T-cell (primary cell): ENCODE results near the gene SLC9A9. TPM values are rescaled to one million over a fixed set of nuclear protein-coding genes. Genes with fewer than 3 reads are reported as not detected.
"Not testable (repeated sequence)": the region's sequence is repeated elsewhere in the genome, so short reads cannot be mapped to it uniquely, and the experiment has no call there.

Experiments
- ATAC-seq, 4 experiments: fragments of 200-7000 bp in 3 of 4; fragments of 150-1000 bp in 1 of 4; cut with Tn5 transposase; replicated peaks in 1 of 4; 1 replicate in 3 of 4; 2 replicates in 1 of 4; pipeline ENCODE4 v1.10.0; 2021; ENCODE audit warnings: moderate library complexity in 3 of 4, mild to moderate bottlenecking in 2 of 4, moderate number of reproducible peaks in 1 of 4
- CTCF ChIA-PET, 2 donors: fragments of 300-600 bp; sonication (Branson Sonifier 250); formaldehyde crosslinking; loops; one replicate each; lab custom pipeline; 2022; ENCODE audit warnings: antibody characterized with exemption in 2 of 2; lab: Charles Lee
- POLR2A ChIA-PET, 2 donors: fragments of 300-600 bp; sonication (Branson Sonifier 250); formaldehyde crosslinking; loops; one replicate each; lab custom pipeline; 2022; ENCODE audit warnings: antibody characterized with exemption in 2 of 2; lab: Charles Lee
- DNase-seq, 35 experiments: peaks; one replicate each; pipeline versions ENCODE4 v3.0.0 to v3.0.0-alpha.2; 2013 to 2023
- H3K27ac ChIP-seq: one replicate; pipeline ENCODE4 v1.5.1; 2013; ENCODE audit warnings: low read length
- H3K27me3 ChIP-seq, 2 experiments: replicated peaks in 1 of 2; 1 replicate in 1 of 2; 2 replicates in 1 of 2; pipeline versions ENCODE4 v1.6.1 to v1.7.0; 2013; ENCODE audit warnings: low read length in 1 of 2, mixed read lengths in 1 of 2; ENCODE audit not compliant: control insufficient read depth in 2 of 2, insufficient read depth in 2 of 2; ENCODE audit errors: extremely low read depth in 1 of 2
- H3K36me3 ChIP-seq, 2 donors: 1 replicate in 1 of 2; 2 replicates in 1 of 2; pipeline versions ENCODE4 v1.6.1 to v1.7.0; 2013; ENCODE audit warnings: low read length in 1 of 2; ENCODE audit not compliant: control insufficient read depth in 2 of 2, insufficient read depth in 1 of 2; ENCODE audit errors: extremely low read depth in 1 of 2
- H3K4me1 ChIP-seq, 2 experiments: 1 replicate in 1 of 2; 2 replicates in 1 of 2; pipeline versions ENCODE4 v1.6.1 to v1.7.0; 2013; ENCODE audit warnings: low read length in 2 of 2, mixed read lengths in 1 of 2; ENCODE audit not compliant: insufficient read depth in 2 of 2, control insufficient read depth in 1 of 2; ENCODE audit errors: extremely low read depth in 1 of 2
- H3K4me3 ChIP-seq, 2 donors: 1 replicate in 1 of 2; 2 replicates in 1 of 2; pipeline versions ENCODE4 v1.5.1 to v1.7.0; 2013; ENCODE audit warnings: mild to moderate bottlenecking in 2 of 2, low read length in 1 of 2, moderate library complexity in 1 of 2; ENCODE audit not compliant: control insufficient read depth in 1 of 2; ENCODE audit errors: extremely low read depth in 1 of 2
- H3K9me3 ChIP-seq: 2 replicates; pipeline ENCODE4 v1.7.0; 2013
- H3K27ac Mint-ChIP-seq, 2 donors: one replicate each; pipeline ENCODE4 v1.8.0; 2020 to 2021; ENCODE audit warnings: mild to moderate bottlenecking in 2 of 2, mixed read lengths in 2 of 2
- H3K27me3 Mint-ChIP-seq, 2 donors: one replicate each; pipeline ENCODE4 v1.8.0; 2021 to 2022; ENCODE audit warnings: mixed read lengths in 2 of 2
- H3K36me3 Mint-ChIP-seq: one replicate; pipeline ENCODE4 v1.8.0; 2021; ENCODE audit warnings: mixed read lengths
- H3K4me1 Mint-ChIP-seq, 3 donors: one replicate each; pipeline ENCODE4 v1.8.0; 2020 to 2022; ENCODE audit warnings: mixed read lengths in 3 of 3, mild to moderate bottlenecking in 1 of 3
- H3K4me3 Mint-ChIP-seq, 3 donors: one replicate each; pipeline ENCODE4 v1.8.0; 2020 to 2022; ENCODE audit warnings: mild to moderate bottlenecking in 3 of 3, mixed read lengths in 3 of 3, moderate library complexity in 3 of 3
- H3K9me3 Mint-ChIP-seq, 3 donors: one replicate each; pipeline ENCODE4 v1.8.0; 2020 to 2022; ENCODE audit warnings: mixed read lengths in 3 of 3
- WGBS: methylation state at CpG from one replicate; pipeline ENCODE4 v1.1.5; 2013; ENCODE audit warnings: missing lambda C conversion rate; ENCODE audit not compliant: insufficient coverage; 5-methylcytosine and 5-hydroxymethylcytosine counted together
- total RNA-seq, 35 experiments: library from RNA in 6 of 35; stranded (reverse) in 6 of 35; fragments of 120-200 nt in 1 of 35; gene quantifications; one replicate each; pipeline versions ENCODE4 v1.2.1 to v1.2.4 and lab custom pipeline; 2013 to 2026

The SLC9A9 gene
- total RNA-seq, 5 donors from 2014 or later (not counting 1 experiment from before 2014, with no cell fraction given): 11.2 to 36.8 (median 17.8) TPM

GRCh38 chr3:143798151-143798550 lies 50.1 kb downstream of the SLC9A9 start:
- not testable (repeated sequence) for H3K4me1 ChIP-seq

GRCh38 chr3:143795874-143796273 lies 52.4 kb downstream of the SLC9A9 start:
- no peak for ATAC-seq
- peaks cover 0 to 10% (median 2%) of the 10 kb centered on the region in 3 donors for H3K4me1 Mint-ChIP-seq
- CTCF ChIA-PET: no interaction called here
- 83% methylated on average over 1 of the region's 2 CpGs for WGBS
- H3K27ac Mint-ChIP-seq: no peak overlapping the region
- peaks cover 0 to 2% of the 10 kb centered on the region in 2 donors for H3K36me3 ChIP-seq
- POLR2A ChIA-PET: no interaction called here
- no peaks in the 10 kb centered on the region for H3K27me3 Mint-ChIP-seq
- no peaks in the 10 kb centered on the region for H3K9me3 ChIP-seq
- H3K4me3 Mint-ChIP-seq: no peak overlapping the region
- H3K36me3 Mint-ChIP-seq: peaks cover 33% of the 10 kb centered on the region
- peaks cover 0 to 9% (median 8%) of the 10 kb centered on the region in 3 donors for H3K9me3 Mint-ChIP-seq
- no peaks in the 10 kb centered on the region for H3K4me1 ChIP-seq
- DNase-seq: no peak
- H3K4me3 ChIP-seq: no peak overlapping the region
- no peak overlapping the region for H3K27ac ChIP-seq
- no peaks in the 10 kb centered on the region for H3K27me3 ChIP-seq

More at GRCh38 chr3:143798151-143798550, 50.1 kb downstream of the SLC9A9 start:
- H3K36me3 ChIP-seq, H3K4me3 Mint-ChIP-seq, CTCF ChIA-PET, H3K27me3 Mint-ChIP-seq, H3K27ac Mint-ChIP-seq, H3K9me3 Mint-ChIP-seq, H3K4me3 ChIP-seq, H3K27ac ChIP-seq, ATAC-seq, DNase-seq, H3K4me1 Mint-ChIP-seq, POLR2A ChIA-PET, H3K9me3 ChIP-seq, H3K27me3 ChIP-seq: not testable (repeated sequence)
- 100% methylated on average over 3 of the region's 7 CpGs for WGBS
- H3K36me3 Mint-ChIP-seq: peaks cover 16% of the 10 kb centered on the region

GRCh38 chr3:143794793-143795462 lies 53.3 kb downstream of the SLC9A9 start:
- no peak for DNase-seq
- H3K4me3 ChIP-seq: no peak overlapping the region
- ChIA-PET CTCF (interaction anchor here in 1 of 2 donors (0.7 kb wide), 1 partner anchor 40 kb away, joined by 3 read pairs; no protein-coding TSS in a partner anchor), POLR2A (no interaction called here)
- no peaks in the 10 kb centered on the region for H3K27me3 ChIP-seq
- no peaks in the 10 kb centered on the region for H3K4me1 ChIP-seq
- Mint-ChIP-seq H3K27ac (no peak overlapping the region), H3K4me1 (peaks cover 0 to 10% (median 2%) of the 10 kb centered on the region in 3 donors), H3K36me3 (peaks cover 41% of the 10 kb centered on the region), H3K9me3 (peaks cover 0 to 9% (median 8%) of the 10 kb centered on the region in 3 donors), H3K27me3 (no peaks in the 10 kb centered on the region), H3K4me3 (no peak overlapping the region)
- no CpG with 5 or more reads among the region's 6 CpGs for WGBS
- peaks cover 0 to 2% of the 10 kb centered on the region in 2 donors for H3K36me3 ChIP-seq
- ATAC-seq: no peak
- H3K9me3 ChIP-seq: no peaks in the 10 kb centered on the region
- H3K27ac ChIP-seq: no peak overlapping the region

- Histone ChIP-seq H3K9me3 (no peaks in the 10 kb centered on the region), H3K27ac (no peak overlapping the region), H3K4me3 (no peak overlapping the region), H3K4me1 (no peaks in the 10 kb centered on the region), H3K36me3 (peaks cover 0 to 6% of the 10 kb centered on the region in 2 donors), H3K27me3 (no peaks in the 10 kb centered on the region)
- DNase-seq (no peak), ATAC-seq (no peak)
- no peak overlapping the region for H3K4me3 Mint-ChIP-seq
- POLR2A ChIA-PET: no interaction called here
- CTCF ChIA-PET: interaction anchor here in 1 of 2 donors (0.7 kb wide), 1 partner anchor 41 kb away, joined by 3 read pairs; no protein-coding TSS in a partner anchor
- no peak overlapping the region for H3K27ac Mint-ChIP-seq
- H3K9me3 Mint-ChIP-seq: peaks cover 0 to 9% (median 8%) of the 10 kb centered on the region in 3 donors
- WGBS: no CpG with 5 or more reads among the region's 3 CpGs
- H3K36me3 Mint-ChIP-seq: peaks cover 41% of the 10 kb centered on the region
- no peaks in the 10 kb centered on the region for H3K27me3 Mint-ChIP-seq
- peaks cover 0 to 10% (median 2%) of the 10 kb centered on the region in 3 donors for H3K4me1 Mint-ChIP-seq
These were observed 54.3 kb downstream of the SLC9A9 start for GRCh38 chr3:143793971-143794370.

- H3K27ac Mint-ChIP-seq: no peak overlapping the region
- no peak overlapping the region for H3K4me3 ChIP-seq
- H3K4me1 Mint-ChIP-seq: no peaks in the 10 kb centered on the region
- WGBS: 100% methylated on average over 1 of the region's 2 CpGs
- CTCF ChIA-PET: no interaction called here
- H3K27ac ChIP-seq: no peak overlapping the region
- peaks cover 48% of the 10 kb centered on the region for H3K36me3 Mint-ChIP-seq
- no peaks in the 10 kb centered on the region for H3K9me3 ChIP-seq
- ATAC-seq (no peak), DNase-seq (no peak)
- H3K9me3 Mint-ChIP-seq: peaks cover 0 to 9% (median 8%) of the 10 kb centered on the region in 3 donors
- peaks cover 0 to 8% of the 10 kb centered on the region in 2 donors for H3K36me3 ChIP-seq
- no peaks in the 10 kb centered on the region for H3K27me3 Mint-ChIP-seq
- no peaks in the 10 kb centered on the region for H3K4me1 ChIP-seq
- H3K27me3 ChIP-seq: no peaks in the 10 kb centered on the region
- no peak overlapping the region for H3K4me3 Mint-ChIP-seq
- POLR2A ChIA-PET: no interaction called here
These were observed 56.9 kb downstream of the SLC9A9 start for GRCh38 chr3:143791386-143791785.

GRCh38 chr3:143786219-143787191 lies 61.8 kb downstream of the SLC9A9 start:
- Histone ChIP-seq H3K9me3 (no peaks in the 10 kb centered on the region), H3K36me3 (peaks cover 0 to 6% of the 10 kb centered on the region in 2 donors), H3K4me3 (no peak overlapping the region), H3K27me3 (no peaks in the 10 kb centered on the region), H3K27ac (no peak overlapping the region), H3K4me1 (no peaks in the 10 kb centered on the region)
- ChIA-PET POLR2A (no interaction called here), CTCF (no interaction called here)
- no peak overlapping the region for H3K27ac Mint-ChIP-seq
- peaks cover 0 to 6% (median 0%) of the 10 kb centered on the region in 3 donors for H3K4me1 Mint-ChIP-seq
- H3K4me3 Mint-ChIP-seq: no peak overlapping the region
- peaks cover 0 to 2% (median 2%) of the 10 kb centered on the region in 3 donors for H3K9me3 Mint-ChIP-seq
- no peaks in the 10 kb centered on the region for H3K27me3 Mint-ChIP-seq
- ATAC-seq: no peak
- 83% methylated on average over 2 of the region's 9 CpGs for WGBS
- peaks cover 31% of the 10 kb centered on the region for H3K36me3 Mint-ChIP-seq
- no peak for DNase-seq
